CD4-positive, CD25-positive, alpha-beta regulatory T cell (primary cell): Measurements from ENCODE around the gene BABAM2. TPM values are rescaled to one million over a fixed set of nuclear protein-coding genes. Genes with fewer than 3 reads are reported as not detected.

Experiments used
- ATAC-seq, 2 donors: fragments of 150-1000 bp; cut with Tn5 transposase; one replicate each; pipeline ENCODE4 v1.10.0; 2021; ENCODE audit warnings: low read depth in 2 of 2, moderate number of reproducible peaks in 2 of 2, moderate library complexity in 1 of 2
- DNase-seq, 3 donors: peaks; one replicate each; pipeline versions ENCODE4 v3.0.0 to v3.0.0-alpha.2; 2012 to 2022; ENCODE audit warnings: mixed read lengths in 1 of 3
- H3K27ac ChIP-seq: one replicate; pipeline ENCODE4 v1.7.0; 2013; ENCODE audit warnings: mild to moderate bottlenecking, low read length; ENCODE audit not compliant: insufficient read depth, poor library complexity, severe bottlenecking
- H3K27me3 ChIP-seq: one replicate; pipeline ENCODE4 v1.7.0; 2013; ENCODE audit warnings: low read length; ENCODE audit not compliant: control insufficient read depth, insufficient read depth
- H3K36me3 ChIP-seq: one replicate; pipeline ENCODE4 v1.7.0; 2013; ENCODE audit warnings: mild to moderate bottlenecking, low read length, moderate library complexity; ENCODE audit not compliant: control insufficient read depth, insufficient read depth
- H3K4me1 ChIP-seq: 2 replicates; pipeline ENCODE4 v1.7.0; 2013; ENCODE audit warnings: mild to moderate bottlenecking, low read length; ENCODE audit not compliant: insufficient read depth, control insufficient read depth, poor library complexity, severe bottlenecking
- H3K4me3 ChIP-seq: one replicate; pipeline ENCODE4 v1.7.0; 2013; ENCODE audit warnings: low read depth, mild to moderate bottlenecking, low read length, moderate library complexity
- H3K9me3 ChIP-seq, 2 experiments: 1 replicate in 1 of 2; 2 replicates in 1 of 2; pipeline ENCODE4 v1.7.0; 2013; ENCODE audit warnings: low read length in 2 of 2, mild to moderate bottlenecking in 1 of 2, moderate library complexity in 1 of 2; ENCODE audit not compliant: control insufficient read depth in 2 of 2
- H3K27ac Mint-ChIP-seq, 3 donors: one replicate each; pipeline ENCODE4 v1.8.0; 2020 to 2022; ENCODE audit warnings: mild to moderate bottlenecking in 3 of 3, mixed read lengths in 3 of 3, moderate library complexity in 2 of 3
- H3K27me3 Mint-ChIP-seq: one replicate; pipeline ENCODE4 v1.8.0; 2022; ENCODE audit warnings: mild to moderate bottlenecking, mixed read lengths
- H3K36me3 Mint-ChIP-seq: one replicate; pipeline ENCODE4 v1.8.0; 2020; ENCODE audit warnings: mixed read lengths
- H3K4me1 Mint-ChIP-seq, 4 donors: one replicate each; pipeline ENCODE4 v1.8.0; 2020 to 2022; ENCODE audit warnings: mixed read lengths in 4 of 4, mild to moderate bottlenecking in 1 of 4
- H3K4me3 Mint-ChIP-seq, 4 donors: one replicate each; pipeline ENCODE4 v1.8.0; 2020 to 2022; ENCODE audit warnings: mild to moderate bottlenecking in 4 of 4, mixed read lengths in 4 of 4, moderate library complexity in 3 of 4
- H3K9me3 Mint-ChIP-seq, 7 donors: one replicate each; pipeline ENCODE4 v1.8.0; 2020 to 2022; ENCODE audit warnings: mixed read lengths in 7 of 7, mild to moderate bottlenecking in 3 of 7, moderate library complexity in 2 of 7
- polyA plus RNA-seq, 4 donors: library from polyadenylated mRNA; unstranded; fragments of 300-500 nt; fragmentation: Illumina TruSeq; gene quantifications; one replicate each; pipeline ENCODE4 v1.2.3, GENCODE V29; 2021
- total RNA-seq: library from RNA; stranded (reverse); gene quantifications from one replicate; pipeline ENCODE4 v1.2.3, GENCODE V29; 2022

The BABAM2 gene
- total and polyA plus RNA-seq, 5 donors from 2014 or later = 42.9 to 70.0 (median 58.5) TPM

DNA sequence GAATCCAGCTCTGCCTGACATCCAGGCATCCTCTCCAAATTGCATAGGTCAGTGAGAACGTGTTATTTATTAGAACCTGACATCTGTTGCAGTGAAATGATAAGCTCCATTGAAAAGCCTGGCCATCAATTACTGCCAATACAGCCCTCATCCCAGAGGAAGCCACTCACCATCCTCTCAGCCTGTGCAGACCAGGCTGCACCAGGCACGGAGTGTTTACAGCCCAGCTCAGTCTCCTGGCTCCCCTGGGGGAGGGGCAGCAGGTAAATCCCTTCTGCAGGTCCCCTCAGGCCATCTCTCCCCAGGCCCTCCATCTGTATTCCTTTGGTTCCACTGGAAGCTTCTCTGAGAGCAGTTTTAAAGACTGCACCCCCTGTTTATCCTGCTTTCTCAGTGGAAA lies 419.6 kb downstream of the BABAM2 start:
- no peaks in the 10 kb centered on the region for H3K27me3 ChIP-seq
- peaks cover 0 to 5% (median 0%) of the 10 kb centered on the region in 7 donors for H3K9me3 Mint-ChIP-seq
- no peak overlapping the region for H3K4me3 ChIP-seq
- no peaks in the 10 kb centered on the region for H3K27me3 Mint-ChIP-seq
- H3K27ac Mint-ChIP-seq = no peak overlapping the region
- no peaks in the 10 kb centered on the region for H3K4me1 ChIP-seq
- DNase-seq = no peak
- no peak overlapping the region for H3K27ac ChIP-seq
- ATAC-seq = no peak
- H3K4me3 Mint-ChIP-seq = no peak overlapping the region
- no peaks in the 10 kb centered on the region for H3K36me3 ChIP-seq
- peaks cover under 1 to 5% of the 10 kb centered on the region in 2 experiments for H3K9me3 ChIP-seq
- peaks cover 30% of the 10 kb centered on the region for H3K36me3 Mint-ChIP-seq
- H3K4me1 Mint-ChIP-seq = peaks cover 0 to 6% (median 5%) of the 10 kb centered on the region in 4 donors

DNA sequence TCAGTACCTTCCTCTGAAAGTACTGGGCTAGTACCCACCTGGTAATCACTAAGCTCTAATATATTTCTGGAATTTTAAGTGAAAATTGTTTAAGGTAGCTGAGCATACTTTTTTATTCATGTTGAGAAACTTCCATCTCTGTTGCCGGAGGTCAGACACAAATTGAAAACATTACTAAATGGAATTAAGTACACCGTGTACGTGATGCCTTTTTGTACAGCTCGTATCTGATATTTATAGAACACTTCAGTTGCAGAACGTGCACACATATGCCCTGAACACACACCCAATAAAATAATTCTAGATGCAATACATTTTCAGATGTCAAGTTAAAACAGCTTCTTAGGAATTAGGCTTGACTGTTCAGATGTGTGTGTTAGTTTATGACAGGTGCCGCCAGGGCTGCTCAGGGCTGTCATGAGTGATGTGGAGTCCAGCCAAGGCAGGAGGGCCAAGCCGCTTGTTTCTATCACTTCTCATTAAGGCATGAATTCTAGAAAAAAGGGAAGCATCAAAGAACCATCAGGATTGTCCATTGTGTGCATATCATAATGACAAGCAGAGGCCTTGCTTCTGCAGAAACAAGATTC lies 421.2 kb downstream of the BABAM2 start:
- Histone ChIP-seq H3K4me3 (no peak overlapping the region), H3K9me3 (no peaks in the 10 kb centered on the region), H3K27ac (no peak overlapping the region), H3K36me3 (no peaks in the 10 kb centered on the region), H3K4me1 (no peaks in the 10 kb centered on the region), H3K27me3 (no peaks in the 10 kb centered on the region)
- H3K27ac Mint-ChIP-seq = no peak overlapping the region
- ATAC-seq (no peak), DNase-seq (no peak)
- H3K36me3 Mint-ChIP-seq = peaks cover 30% of the 10 kb centered on the region
- no peaks in the 10 kb centered on the region for H3K27me3 Mint-ChIP-seq
- peaks cover 0 to 2% (median 0%) of the 10 kb centered on the region in 7 donors for H3K9me3 Mint-ChIP-seq
- H3K4me3 Mint-ChIP-seq = no peak overlapping the region
- peaks cover 0 to 6% (median 5%) of the 10 kb centered on the region in 4 donors for H3K4me1 Mint-ChIP-seq

DNA sequence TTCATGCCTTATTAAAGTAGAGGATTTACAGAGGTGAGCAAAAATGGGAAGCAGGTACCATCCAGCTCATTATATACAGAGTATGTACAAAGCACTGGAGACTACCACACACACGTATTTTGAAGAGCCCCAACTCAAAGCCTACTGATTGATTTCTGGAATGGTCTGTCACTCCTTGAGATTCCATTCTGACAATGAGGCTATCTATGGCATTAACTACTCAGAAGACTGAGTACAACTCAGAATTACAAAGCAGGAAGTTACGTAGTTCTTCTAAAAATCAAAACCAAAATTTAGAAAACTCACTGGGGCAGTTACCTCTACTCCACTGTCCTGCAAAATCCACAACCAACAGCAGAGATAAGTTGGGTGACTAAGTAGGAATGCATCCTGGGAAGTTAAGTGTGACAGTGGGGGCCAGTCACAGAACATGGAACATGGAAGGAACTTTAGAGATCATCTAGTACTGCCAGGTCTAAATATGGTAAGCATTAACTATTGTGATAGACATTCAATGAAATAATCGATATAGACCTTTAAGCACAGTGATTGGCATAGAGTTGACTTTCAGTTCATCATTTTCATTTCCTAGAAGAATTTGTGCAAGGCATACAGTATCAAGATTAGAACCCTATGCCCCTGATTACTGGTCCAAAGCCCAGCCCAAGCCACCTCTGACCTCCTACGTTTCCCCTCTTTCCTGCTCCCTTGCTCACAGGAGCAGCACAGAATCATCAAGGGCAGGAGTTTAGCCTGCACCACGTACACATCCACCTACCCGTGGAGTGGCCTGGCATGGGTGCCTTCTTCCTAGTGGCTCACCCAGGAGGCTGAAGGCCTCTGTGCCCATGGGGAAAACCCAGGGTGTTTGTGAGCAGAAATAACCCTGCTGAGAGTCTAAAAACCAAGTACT lies 422.0 kb downstream of the BABAM2 start:
- peak overlapping the region in 1 of 3 donors; percentile 5 for H3K27ac Mint-ChIP-seq
- H3K9me3 Mint-ChIP-seq = peaks cover 0 to 2% (median 0%) of the 10 kb centered on the region in 7 donors
- no peak for ATAC-seq
- Histone ChIP-seq H3K27ac (no peak overlapping the region), H3K27me3 (no peaks in the 10 kb centered on the region), H3K36me3 (no peaks in the 10 kb centered on the region), H3K4me3 (no peak overlapping the region), H3K9me3 (no peaks in the 10 kb centered on the region), H3K4me1 (no peaks in the 10 kb centered on the region)
- no peak overlapping the region for H3K4me3 Mint-ChIP-seq
- no peak for DNase-seq
- peaks cover 0 to 8% (median 5%) of the 10 kb centered on the region in 4 donors for H3K4me1 Mint-ChIP-seq
- H3K36me3 Mint-ChIP-seq = peaks cover 31% of the 10 kb centered on the region
- no peaks in the 10 kb centered on the region for H3K27me3 Mint-ChIP-seq

DNA sequence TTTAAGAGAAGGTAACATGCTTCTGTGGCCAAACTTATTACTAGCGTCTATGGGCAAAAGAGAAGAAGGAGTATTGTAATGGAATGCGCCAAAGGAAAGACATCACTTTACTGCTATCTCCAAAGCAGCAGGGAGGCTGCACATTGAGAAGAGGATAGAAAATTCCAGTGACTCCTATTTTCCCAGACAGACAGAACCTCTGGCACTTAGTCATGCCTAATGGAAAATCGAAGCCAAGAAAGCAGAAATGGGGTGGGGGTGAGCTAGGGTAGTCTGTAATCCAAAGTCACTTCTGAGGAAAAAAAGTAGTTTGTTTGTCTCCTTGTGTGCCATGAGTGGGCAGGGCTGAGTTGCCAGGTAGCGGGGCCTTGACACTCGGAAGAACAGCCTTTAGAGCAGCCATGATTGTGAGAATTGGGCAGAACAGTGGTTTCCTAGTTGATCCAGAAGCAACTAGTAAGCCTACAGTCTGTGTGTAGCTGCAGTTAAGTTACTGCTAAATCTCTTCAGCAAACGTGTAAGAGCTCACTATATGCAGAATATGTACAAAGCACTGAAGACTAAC lies 422.8 kb downstream of the BABAM2 start:
- no peak for ATAC-seq
- H3K4me1 Mint-ChIP-seq = peaks cover 0 to 9% (median 5%) of the 10 kb centered on the region in 4 donors
- H3K36me3 ChIP-seq = no peaks in the 10 kb centered on the region
- peak overlapping the region in 1 of 3 donors; percentile 5 for H3K27ac Mint-ChIP-seq
- peaks cover 31% of the 10 kb centered on the region for H3K36me3 Mint-ChIP-seq
- H3K9me3 ChIP-seq = no peaks in the 10 kb centered on the region
- no peak overlapping the region for H3K4me3 ChIP-seq
- H3K9me3 Mint-ChIP-seq = peaks cover 0 to 2% (median 0%) of the 10 kb centered on the region in 7 donors
- no peaks in the 10 kb centered on the region for H3K27me3 Mint-ChIP-seq
- no peak overlapping the region for H3K4me3 Mint-ChIP-seq
- H3K27me3 ChIP-seq = no peaks in the 10 kb centered on the region
- no peak overlapping the region for H3K27ac ChIP-seq
- H3K4me1 ChIP-seq = no peaks in the 10 kb centered on the region
- DNase-seq = no peak

DNA sequence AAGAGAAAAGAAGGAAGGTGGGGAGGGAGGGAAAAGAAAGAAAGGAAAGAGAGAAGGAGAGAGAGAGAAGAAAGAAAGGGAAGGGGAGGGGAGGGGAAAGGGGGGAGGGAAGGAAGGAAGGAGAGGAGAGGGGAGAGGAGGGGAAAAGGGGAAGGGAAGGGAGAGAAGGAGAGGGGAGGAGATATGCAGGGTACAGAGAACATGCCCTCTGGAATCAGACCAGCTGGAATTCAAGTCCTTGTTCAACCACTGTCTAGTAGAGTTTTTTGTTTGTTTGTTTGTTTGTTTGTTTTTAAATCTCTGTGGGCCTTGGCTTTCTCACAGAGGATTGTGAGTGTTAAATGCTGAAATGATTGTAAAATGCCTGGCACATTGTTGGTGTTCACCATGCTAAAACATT lies 424.4 kb downstream of the BABAM2 start:
- Histone ChIP-seq H3K4me3 (no peak overlapping the region), H3K36me3 (no peaks in the 10 kb centered on the region), H3K27ac (no peak overlapping the region), H3K4me1 (no peaks in the 10 kb centered on the region), H3K9me3 (no peaks in the 10 kb centered on the region), H3K27me3 (no peaks in the 10 kb centered on the region)
- Mint-ChIP-seq H3K27me3 (no peaks in the 10 kb centered on the region), H3K36me3 (peaks cover 28% of the 10 kb centered on the region), H3K9me3 (no peaks in the 10 kb centered on the region), H3K27ac (peak overlapping the region in 1 of 3 donors; percentile 19), H3K4me3 (no peak overlapping the region), H3K4me1 (peaks cover 0 to 6% (median 5%) of the 10 kb centered on the region in 4 donors)
- no peak for DNase-seq
- no peak for ATAC-seq

DNA sequence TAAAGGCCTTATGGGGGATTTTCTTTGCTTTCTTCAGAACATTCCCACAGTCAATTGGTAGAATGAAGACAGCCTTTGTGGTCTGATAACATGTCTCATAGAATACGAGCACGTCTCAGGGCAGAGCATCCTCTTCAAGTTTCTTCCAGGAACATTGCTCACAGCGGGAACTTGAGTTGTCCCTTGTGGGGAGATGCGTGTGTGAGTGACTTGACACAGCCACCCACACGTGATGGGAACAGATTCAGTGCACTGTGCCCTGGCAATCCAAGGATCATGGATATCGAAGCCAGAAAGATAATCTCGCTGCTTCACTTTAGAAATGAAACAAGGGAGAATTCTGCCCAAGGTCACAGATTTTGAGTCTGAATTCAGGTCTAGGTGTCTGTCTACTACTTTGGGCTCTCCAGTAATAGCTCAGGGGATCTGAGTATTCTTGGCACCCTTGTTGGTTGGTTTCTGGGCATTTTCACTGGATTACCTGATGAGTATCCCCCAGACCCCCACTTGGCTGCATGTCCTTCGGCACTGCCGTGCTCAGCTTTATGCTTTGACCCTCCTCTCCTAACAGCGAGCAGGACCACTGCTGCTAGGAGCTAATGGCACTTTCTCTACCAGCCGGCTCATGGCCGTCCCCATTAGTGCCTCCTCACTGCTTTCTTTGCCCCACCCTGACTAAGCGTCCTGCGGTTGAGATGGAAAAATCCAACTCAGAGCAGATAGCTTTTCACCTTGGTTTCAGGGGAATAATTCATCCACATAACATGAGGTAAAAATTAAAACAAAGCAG lies 426.2 kb downstream of the BABAM2 start:
- no peak for DNase-seq
- Mint-ChIP-seq H3K9me3 (no peaks in the 10 kb centered on the region), H3K36me3 (peaks cover 24% of the 10 kb centered on the region), H3K27ac (no peak overlapping the region), H3K27me3 (no peaks in the 10 kb centered on the region), H3K4me1 (peaks cover 0 to 6% (median 5%) of the 10 kb centered on the region in 4 donors), H3K4me3 (no peak overlapping the region)
- Histone ChIP-seq H3K27me3 (no peaks in the 10 kb centered on the region), H3K4me3 (no peak overlapping the region), H3K4me1 (no peaks in the 10 kb centered on the region), H3K27ac (no peak overlapping the region), H3K36me3 (no peaks in the 10 kb centered on the region), H3K9me3 (no peaks in the 10 kb centered on the region)
- no peak for ATAC-seq

DNA sequence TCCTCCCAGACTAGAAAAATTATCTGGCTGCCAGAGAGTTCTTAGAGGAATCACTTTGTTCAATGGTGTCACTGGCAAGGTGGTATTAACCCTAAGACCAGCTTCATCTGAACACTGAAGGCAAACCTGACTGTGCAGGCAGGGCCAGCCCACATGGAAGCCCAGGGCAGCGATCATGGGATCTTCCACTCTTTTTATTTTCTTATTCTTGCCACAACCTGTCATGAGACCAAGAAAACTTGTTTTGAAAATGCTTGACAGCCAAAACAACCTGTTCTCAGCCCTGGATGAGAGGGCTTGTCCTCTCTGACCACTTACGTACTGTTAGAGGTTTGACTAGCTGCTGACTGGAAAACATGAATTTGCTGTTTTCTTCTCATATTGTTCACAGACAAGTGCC lies 426.9 kb downstream of the BABAM2 start:
- Mint-ChIP-seq H3K27me3 (no peaks in the 10 kb centered on the region), H3K9me3 (no peaks in the 10 kb centered on the region), H3K27ac (peak overlapping the region in 1 of 3 donors; percentile 66), H3K36me3 (peaks cover 22% of the 10 kb centered on the region), H3K4me1 (peaks cover 0 to 7% (median 4%) of the 10 kb centered on the region in 4 donors), H3K4me3 (no peak overlapping the region)
- ATAC-seq (no peak), DNase-seq (no peak)
- H3K4me1 ChIP-seq = no peaks in the 10 kb centered on the region
- no peak overlapping the region for H3K4me3 ChIP-seq
- no peaks in the 10 kb centered on the region for H3K9me3 ChIP-seq
- H3K36me3 ChIP-seq = no peaks in the 10 kb centered on the region
- H3K27ac ChIP-seq = no peak overlapping the region
- no peaks in the 10 kb centered on the region for H3K27me3 ChIP-seq
